Activated gamma-delta T cell treated with anti-CD3 and anti-CD28 coated beads, Interleukin-2, amount 50 U/mL, for 16 hours (primary cell): ENCODE results near the gene EEFSEC.

Experiments used
- DNase-seq: peaks from one replicate; pipeline ENCODE4 v3.0.0-alpha.2; 2020; ENCODE audit warnings: low read depth

The EEFSEC gene

GRCh38 chr3:128153156-128154041 lies at the start of gene EEFSEC:
Gene EEFSEC (plus strand): TSS chr3:128153481. CDS start chr3:128153508, 27 bp downstream.
- peak; percentile 79 for DNase-seq

DNA sequence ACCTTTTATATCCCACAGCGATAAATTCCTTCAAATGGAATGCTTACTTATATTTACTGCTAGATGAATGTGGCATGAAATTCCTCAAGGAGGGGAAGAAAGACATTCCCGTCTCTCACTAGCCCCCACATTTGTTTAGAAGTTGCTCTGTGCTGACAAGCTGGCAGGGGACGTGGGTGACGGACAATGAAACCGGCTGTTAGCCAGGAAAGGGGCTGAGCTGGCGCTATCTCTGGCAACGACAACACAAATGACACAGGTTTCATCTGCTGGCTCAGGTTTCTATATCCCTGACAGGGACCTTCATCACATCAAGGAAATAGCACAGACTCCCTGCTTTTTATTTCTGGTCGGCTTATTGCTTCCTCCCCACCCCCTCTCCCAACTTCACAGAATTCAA lies 45.4 kb upstream of the EEFSEC start:
- DNase-seq: no peak

DNA sequence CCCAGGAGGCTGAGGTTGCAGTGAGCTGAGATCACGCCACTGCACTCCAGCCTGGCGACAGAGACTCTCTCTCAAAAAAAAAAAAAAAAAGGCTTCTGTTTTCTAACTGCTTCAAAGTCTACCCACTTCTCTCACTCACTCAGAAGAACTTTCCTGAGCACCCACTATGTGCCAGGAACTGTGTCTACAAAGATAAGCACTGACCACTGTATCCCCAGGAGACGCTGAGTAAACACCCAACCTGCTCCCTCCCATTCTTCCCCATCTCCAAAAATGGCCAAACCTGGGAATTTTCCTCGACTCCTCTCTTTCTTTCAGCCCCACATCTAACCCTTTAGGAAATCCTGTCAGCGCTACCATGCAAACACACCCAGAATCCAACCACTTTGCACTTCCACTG lies 42.1 kb upstream of the EEFSEC start:
- no peak for DNase-seq

GRCh38 chr3:128112357-128112968 lies 40.8 kb upstream of the EEFSEC start:
- DNase-seq: peak; percentile 13

DNA sequence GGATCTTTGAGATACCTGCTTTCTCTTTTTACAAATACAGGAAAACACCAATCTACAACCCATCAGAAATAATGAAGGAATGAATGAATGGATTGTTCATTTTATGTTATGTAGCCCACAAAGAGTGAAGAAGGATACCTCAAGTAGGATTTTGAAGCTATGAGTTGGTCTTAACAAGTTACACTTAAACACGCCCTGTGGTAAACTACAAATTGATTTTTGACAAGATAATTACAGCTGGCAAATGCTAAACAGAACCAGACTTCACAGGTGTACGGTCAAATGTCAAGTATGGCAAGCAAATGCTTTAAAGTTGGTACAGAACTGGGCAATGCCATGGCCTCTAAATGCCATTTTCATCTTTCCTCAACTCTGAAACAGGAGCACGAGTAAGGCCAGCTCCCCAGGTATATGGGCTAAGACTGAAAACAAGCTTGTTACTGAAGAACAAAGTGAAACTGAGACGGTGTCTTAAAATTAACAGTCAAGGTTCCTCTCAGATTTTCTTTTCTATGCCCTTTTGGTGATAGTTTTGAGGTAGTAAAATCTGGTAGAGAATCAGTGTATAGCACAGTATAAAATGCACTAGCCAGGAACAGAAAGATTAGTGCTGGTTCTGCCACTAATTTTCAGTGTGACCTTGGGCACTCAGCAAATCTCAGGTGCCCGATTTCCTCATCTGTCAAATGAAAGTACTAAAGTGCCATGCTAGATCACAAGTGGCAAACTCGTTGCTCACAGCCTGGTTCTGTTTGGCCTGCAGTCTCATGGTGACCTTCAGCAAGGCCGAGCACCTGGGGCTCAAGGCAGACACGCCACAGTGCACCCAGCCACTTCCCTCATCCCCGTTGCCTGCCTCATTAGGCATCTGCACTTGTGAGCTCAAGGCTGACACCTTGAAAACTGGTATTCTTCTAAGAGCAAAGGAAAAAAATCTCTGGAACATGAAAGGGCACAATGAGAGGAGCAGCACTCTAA lies 39.2 kb upstream of the EEFSEC start:
- DNase-seq: no peak

DNA sequence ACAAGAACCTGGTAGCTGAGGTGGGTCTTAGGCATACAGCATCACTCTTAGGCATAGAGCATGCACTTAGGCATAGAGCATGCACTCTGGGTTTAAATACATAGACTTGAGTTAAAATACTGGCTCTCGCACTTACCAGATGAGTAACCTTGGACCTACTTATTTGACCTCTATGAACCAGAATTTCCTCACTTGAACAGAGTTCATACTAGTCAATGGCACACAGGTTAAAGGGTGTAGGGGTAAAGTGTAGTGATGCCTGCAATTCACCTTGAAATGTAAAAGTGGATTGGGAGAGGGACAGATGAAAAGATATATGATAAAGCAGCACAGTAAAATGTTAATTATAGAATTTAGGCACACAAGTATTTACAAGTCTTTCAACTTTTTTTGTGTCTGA lies 31.3 kb upstream of the EEFSEC start:
- no peak for DNase-seq

DNA sequence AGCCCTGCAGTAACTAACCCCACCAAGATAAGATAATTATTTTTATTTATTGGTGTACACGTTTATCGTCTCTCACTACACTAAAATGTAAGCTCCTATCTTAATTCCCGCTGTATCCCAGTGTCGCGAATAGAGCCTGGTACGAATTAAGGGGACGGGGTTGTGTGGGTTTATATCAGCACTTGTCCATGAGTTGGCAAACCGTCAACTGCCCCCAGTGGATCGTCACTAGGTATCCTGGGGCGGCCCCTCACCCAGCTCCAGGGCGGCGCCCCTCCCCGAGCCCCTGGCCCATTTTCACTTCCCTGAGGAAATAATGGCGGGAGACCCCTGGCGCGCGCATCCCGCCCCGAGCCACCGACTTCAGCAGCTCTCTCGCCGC lies 30.1 kb upstream of the EEFSEC start:
- DNase-seq: no peak

DNA sequence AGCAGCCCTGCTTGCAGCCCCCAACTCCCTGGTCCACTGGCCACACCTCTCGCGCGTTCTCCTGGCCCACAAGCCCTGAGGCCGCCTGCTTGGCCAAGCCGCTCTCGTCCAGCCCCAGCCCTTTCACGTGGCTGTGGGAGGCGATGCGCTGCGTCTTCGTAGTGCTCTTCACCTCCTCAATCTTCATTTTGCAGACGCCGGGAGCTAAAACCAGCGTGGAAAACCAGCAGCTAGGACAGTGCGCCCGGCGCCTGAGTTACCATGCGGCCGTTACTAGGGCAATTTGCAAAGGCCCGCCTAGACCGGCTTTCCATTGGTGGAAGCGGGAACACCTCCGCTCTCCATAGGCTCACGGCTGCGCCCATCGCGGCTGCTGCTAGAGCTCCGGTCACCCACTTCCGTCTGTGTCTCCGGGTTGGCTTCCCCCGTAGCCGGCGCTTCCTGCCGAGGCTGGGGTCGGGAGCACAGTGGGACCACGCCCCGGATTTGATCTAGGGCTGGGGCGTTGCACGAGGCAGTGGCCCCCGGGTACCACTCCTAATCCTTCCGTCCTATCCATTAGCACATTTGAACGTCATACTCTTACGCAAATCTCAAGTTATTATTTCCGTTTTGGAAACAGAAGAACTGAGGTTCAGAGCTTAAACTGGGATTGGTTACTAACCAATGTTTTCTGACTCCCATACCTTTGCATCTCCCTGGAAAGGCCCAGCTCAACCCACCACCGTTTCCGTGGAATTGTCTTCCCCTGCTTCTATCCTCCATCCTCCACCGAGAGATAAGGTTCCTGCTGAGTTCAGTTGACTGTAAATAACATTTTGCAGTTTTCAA lies 29.5 kb upstream of the EEFSEC start, which contains the start of gene RUVBL1:
TSS of gene RUVBL1 (minus strand) at position 275 of the 831 bp plus-strand sequence. CDS start at position 187, 88 bp downstream.
- DNase-seq: peak; percentile 93

GRCh38 chr3:128127236-128127635 lies 26.0 kb upstream of the EEFSEC start:
- DNase-seq: no peak

DNA sequence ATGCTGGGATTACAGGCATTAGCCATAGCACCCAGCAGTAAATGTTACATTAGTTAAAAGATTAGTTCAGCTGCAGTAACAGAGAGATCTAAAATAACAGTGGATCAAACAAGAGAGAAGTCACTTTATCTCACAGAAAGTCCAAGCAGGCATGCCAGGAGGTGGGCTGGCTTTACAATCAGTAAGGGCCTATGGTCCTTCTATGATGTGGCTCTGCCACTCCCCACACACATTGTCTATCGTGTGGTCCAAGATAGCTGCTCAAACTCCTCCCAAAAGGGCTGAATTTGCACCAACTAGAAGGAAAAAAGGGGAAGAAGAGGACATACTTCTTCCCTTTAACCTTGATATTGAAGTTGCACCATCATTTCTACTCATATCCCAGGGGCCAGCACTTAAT lies 25.0 kb upstream of the EEFSEC start:
- DNase-seq: no peak

DNA sequence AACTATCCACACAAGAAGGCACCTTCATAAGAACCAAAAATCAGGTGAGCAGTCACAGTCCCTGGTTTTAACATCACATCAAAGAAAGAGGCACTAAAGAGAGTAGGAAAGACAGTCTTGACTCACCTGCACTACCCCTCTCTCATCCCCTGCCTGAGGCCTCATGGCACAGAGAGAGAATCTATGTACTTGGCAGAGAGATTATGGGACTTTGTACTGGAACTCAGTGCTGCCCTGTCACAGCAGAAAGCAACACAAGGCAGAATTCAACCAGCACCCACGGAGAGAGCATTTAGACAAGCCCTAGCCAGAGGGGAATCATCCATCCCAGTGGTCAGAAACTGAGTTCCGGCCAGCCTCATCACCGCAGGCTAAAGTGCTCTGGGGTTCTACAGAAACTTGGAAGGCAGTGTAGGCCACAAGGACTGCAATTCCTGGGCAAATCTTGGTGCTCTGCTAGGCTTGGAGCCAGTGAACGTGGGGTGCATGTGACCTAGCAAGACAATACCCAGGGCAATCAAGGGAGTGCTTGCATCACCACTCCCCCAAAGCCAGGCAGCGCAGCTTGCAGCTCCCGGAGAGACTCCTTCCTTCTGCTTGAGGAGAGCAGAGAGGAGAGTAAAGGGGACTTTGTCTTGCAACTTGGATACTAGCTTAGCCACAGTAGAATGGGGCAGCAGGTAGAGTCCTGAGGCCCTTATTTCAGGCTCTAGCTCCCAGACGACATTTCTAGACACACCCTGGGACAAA lies 21.2 kb upstream of the EEFSEC start:
- no peak for DNase-seq

DNA sequence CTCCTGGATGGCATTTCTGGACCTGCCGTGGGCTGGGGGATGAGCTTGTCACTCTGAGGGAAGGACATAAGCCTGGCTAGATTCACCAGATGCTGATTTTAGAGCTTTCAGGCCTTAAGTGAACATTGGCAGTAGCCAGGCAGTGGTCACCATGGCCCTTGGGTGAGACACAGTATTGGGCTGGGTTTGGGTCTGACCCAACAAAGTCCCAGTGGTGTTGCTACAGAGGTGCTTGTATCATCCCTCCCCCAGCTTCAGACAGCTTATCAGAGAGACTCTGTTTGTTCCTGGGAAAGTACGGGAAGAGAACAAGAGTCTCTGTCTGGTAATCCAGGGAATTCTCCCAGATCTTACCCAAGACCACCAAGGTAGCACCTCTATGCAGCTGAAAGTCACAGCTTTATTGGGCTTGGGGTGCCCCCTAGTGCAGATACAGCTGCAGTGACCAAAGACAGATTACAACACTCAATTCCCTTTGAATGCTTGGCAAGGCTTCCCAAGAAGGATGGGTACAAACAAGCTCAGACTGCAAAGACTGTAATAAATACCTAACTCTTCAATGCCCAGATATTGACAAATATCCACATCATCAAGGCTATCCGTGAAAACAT lies 19.9 kb upstream of the EEFSEC start:
- DNase-seq: peak; percentile 25

DNA sequence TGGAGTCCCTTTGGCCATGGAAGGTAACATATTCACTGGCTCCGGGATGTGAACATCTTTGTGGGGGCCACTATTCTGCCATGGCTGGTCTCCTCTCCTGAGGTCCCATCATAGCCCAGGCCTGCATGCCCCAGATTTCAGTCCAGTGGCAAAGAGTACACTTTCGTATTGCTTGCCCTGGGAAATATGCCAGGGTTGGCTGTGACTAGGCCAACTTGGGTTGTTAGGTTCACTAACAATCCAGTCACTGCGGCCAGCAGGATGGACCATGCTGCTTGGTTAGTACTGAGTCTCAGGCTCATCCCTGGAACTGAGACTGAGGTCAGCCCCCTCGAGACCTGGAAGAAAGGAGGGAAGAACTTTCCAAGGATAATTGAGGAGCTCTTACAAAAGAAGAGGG lies 9.8 kb upstream of the EEFSEC start:
- DNase-seq: no peak

DNA sequence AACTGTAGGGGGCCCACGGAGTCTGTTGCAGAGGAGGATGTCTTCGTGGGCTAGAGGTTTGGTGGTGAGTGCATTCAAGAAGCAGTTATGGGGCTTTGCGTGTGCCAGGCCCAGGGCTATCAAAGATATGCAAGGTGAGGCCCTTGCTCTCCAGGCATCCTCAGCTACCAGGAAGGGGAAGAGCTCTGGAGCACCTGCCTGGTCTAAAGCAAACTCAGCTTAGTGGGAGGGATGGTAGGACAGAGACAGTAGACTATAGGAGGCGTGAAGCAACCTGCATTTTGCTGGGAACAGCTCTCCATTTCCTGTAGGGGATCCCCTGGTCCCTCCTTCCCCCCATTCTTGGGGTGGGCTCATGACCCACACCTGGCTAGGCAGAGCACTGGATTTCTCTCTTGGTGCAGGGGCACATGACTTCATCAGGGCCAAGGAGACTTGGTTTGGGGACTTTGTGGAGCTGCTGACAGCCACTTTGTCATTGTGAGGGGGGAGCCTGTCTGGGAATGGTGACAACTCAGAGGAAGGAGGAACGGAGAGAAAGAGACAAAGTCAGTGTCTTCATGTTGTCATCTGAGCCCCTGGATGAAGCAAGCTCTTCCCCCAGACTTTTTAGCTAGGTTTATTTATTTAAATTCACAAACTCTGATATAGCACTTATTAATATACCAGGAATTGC lies 8.6 kb upstream of the EEFSEC start:
- no peak for DNase-seq

DNA sequence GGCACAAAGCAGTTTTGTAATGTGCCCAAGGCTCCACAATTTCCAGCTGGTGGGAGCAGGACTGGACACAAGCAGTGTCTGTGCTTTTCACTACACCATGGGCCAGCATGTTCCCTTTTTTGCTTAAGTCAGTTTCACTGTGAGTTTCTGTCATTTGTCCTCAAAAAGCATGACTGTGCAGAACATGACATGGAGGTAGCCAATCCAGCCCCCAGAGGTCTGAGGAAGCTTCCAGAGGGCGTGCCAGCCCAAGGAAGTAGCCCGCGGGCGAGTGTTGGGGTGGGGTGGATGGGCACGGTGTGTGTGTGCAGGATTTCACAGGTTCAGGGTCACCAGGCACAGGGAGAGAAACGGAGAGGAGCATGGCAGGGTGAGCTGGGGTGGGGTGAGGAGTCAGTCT lies 8.0 kb upstream of the EEFSEC start:
- no peak for DNase-seq

DNA sequence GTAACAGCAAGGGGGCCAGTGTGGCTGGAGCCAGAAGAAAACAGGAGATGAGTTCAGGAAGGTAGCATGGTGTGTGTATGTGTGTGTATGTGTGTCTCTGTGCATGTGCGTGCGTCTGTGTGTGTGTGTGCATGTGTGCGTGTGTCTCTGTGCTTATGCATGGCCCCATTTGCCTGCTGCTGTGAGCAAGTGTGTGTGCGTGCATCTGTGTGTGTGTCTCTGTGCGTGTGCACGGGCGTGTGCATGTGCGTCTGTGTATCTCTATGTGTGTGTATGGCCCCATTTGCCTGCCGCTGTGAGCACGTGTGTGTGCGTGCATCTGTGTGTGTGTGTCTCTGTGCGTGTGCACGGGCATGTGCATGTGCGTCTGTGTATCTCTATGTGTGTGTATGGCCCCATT lies 7.1 kb upstream of the EEFSEC start:
- no peak for DNase-seq

- DNase-seq: no peak
These were observed 3.6 kb upstream of the EEFSEC start for GRCh38 chr3:128149650-128150049.

DNA sequence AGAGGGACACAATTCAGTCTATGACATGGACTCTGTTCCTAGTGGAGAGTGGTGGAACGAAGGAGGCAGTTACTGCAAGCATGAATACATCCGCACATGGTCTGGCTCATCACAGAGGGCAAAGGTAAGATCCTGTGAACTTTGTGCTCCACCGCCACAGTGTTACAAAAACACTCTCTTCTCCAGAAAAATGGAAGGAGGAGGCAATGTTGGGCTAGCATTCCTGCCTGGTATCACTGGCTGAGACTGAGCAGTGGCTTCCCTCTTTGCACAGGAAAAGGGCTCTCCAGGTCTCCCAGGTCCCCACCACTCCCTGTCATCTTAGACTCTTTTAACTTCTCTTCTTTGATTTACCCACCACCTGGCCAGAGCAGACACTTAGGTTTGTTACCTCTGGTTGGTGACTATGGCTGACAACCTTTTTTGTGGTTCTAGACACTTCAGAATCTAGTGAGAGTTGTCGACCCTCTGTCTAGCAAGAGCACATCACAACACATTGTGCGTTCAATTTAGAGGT lies 1.5 kb upstream of the EEFSEC start:
- DNase-seq: no peak

DNA sequence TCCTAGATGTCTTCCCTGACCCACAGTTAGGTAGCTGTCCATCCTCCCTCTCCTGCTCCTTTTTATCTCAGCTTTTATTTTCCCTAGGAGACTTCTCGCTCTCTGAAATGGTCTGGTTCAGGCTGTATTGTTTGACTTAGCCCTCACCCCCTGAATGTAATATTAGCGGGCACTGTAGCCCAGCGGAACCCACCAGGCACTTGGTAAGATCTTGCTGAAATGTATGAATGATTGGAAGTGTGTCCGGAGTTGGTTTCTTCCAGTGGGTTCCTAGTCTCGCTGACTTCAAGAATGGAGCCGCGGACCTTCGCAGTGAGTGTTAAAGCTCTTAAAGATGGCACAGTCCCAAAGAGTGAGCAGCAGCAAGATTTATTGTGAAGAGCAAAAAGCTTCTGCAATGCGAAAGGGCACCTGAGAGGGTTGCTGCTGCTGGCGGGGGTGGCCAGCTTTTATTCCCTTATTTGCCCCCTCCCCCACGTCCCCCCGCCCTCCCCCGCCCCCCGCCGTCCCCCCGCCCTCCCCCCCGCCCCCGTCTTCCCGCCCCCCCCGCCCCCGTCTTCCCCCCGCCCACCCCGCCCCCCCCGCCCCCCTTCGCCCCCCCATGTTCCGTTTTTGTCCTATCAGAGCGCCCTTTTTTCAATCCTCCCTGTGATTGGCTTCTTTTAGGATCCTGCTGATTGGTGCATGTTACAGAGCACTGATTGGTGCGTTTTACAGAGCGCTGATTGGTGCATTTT lies 694 bp upstream of the EEFSEC start:
- no peak for DNase-seq
